ENCODE measurements around the gene KCNJ6. TPM values are rescaled to one million over a fixed set of nuclear protein-coding genes. Genes with fewer than 3 reads are reported as not detected.

Gene KCNJ6
- polyA plus RNA-seq, 1 of the 3 experiments (the other 2 are of a cell fraction): not detected

- Histone ChIP-seq H2AFZ (ENCODE audit: low read depth) (no peak overlapping the region), H3F3A (replicated peaks; ENCODE audit: insufficient read depth) (no peaks in the 10 kb centered on the region), H3K79me2 (ENCODE audit: insufficient read depth) (no peaks in the 10 kb centered on the region), H3K9ac (no peak overlapping the region), H3K27me3 (ENCODE audit: insufficient read depth) (no peaks in the 10 kb centered on the region), H3K27ac (ENCODE audit: low read depth in 2 of 2, low read length in 1 of 2) (no peak overlapping the region), H3K9me2 (no peaks in the 10 kb centered on the region), H3K4me1 (ENCODE audit: control insufficient read depth in 1 of 2, insufficient read depth in 2 of 2, low read depth in 1 of 2, low read length in 1 of 2) (no peaks in the 10 kb centered on the region), H3K4me3 (ENCODE audit: low read depth in 2 of 2, low read length in 1 of 2) (no peak overlapping the region), H3K9me3 (no peaks in the 10 kb centered on the region), H3K36me3 (replicated peaks in 1 of 2; ENCODE audit: control insufficient read depth in 1 of 2, insufficient read depth in 2 of 2, low read length in 1 of 2) (no peaks in the 10 kb centered on the region), H3K4me2 (no peak overlapping the region), H4K20me1 (ENCODE audit: insufficient read depth) (no peaks in the 10 kb centered on the region)
- ChIA-PET POLR2A (no interaction called here), CTCF (no interaction called here)
- no peak for DNase-seq
- no peak for TF ChIP-seq RXRA (IDR thresholded peaks at IDR 0.05; ENCODE audit: borderline replicate concordance, low read depth)
- WGBS (ENCODE audit: low lambda C conversion rate): 3% methylated on average over 4 of the region's 4 CpGs
These were observed 23.0 kb upstream of the KCNJ6 start for GRCh38 chr21:37939251-37939650.

- 24% methylated on average over 9 of the region's 9 CpGs for WGBS (ENCODE audit: low lambda C conversion rate)
- no peaks in the 10 kb centered on the region for H3K79me2 ChIP-seq (ENCODE audit: insufficient read depth)
These were observed 21.4 kb upstream of the KCNJ6 start for GRCh38 chr21:37937668-37938067.

More at GRCh38 chr21:37937668-37938067, 21.4 kb upstream of the KCNJ6 start:
- Histone ChIP-seq H4K20me1 (ENCODE audit: insufficient read depth) (no peaks in the 10 kb centered on the region), H3K27me3 (ENCODE audit: insufficient read depth) (no peaks in the 10 kb centered on the region), H3K4me2 (no peak overlapping the region), H3K9ac (no peak overlapping the region), H3K4me1 (ENCODE audit: control insufficient read depth in 1 of 2, insufficient read depth in 2 of 2, low read depth in 1 of 2, low read length in 1 of 2) (no peaks in the 10 kb centered on the region), H2AFZ (ENCODE audit: low read depth) (no peak overlapping the region), H3K36me3 (replicated peaks in 1 of 2; ENCODE audit: control insufficient read depth in 1 of 2, insufficient read depth in 2 of 2, low read length in 1 of 2) (no peaks in the 10 kb centered on the region), H3F3A (replicated peaks; ENCODE audit: insufficient read depth) (no peaks in the 10 kb centered on the region), H3K27ac (ENCODE audit: low read depth in 2 of 2, low read length in 1 of 2) (no peak overlapping the region), H3K9me2 (no peaks in the 10 kb centered on the region), H3K4me3 (ENCODE audit: low read depth in 2 of 2, low read length in 1 of 2) (no peak overlapping the region), H3K9me3 (no peaks in the 10 kb centered on the region)
- TF ChIP-seq TCF12 (IDR thresholded peaks at IDR 0.05) (no peak), RFX5 (IDR thresholded peaks at IDR 0.05; ENCODE audit: low read length) (no peak), POLR2AphosphoS5 (IDR thresholded peaks at IDR 0.05; ENCODE audit: low read depth, low read length) (no peak), SMC3 (IDR thresholded peaks at IDR 0.05; ENCODE audit: low read depth, low read length) (no peak), TEAD4 (IDR thresholded peaks at IDR 0.05; ENCODE audit: borderline replicate concordance, insufficient read depth) (no peak), FOXJ3 (CRISPR knock-in tag; IDR thresholded peaks at IDR 0.05) (no peak), ELF1 (IDR thresholded peaks at IDR 0.05) (no peak), FOSL2 (IDR thresholded peaks at IDR 0.05; ENCODE audit: borderline replicate concordance, low read depth) (no peak), EP300 (IDR thresholded peaks at IDR 0.05; ENCODE audit: borderline replicate concordance in 1 of 2, low read depth in 1 of 2, low read length in 1 of 2) (no peak), YY1 (IDR thresholded peaks at IDR 0.05; ENCODE audit: low read depth) (no peak)
- TF ChIP-seq, protein P1, sequence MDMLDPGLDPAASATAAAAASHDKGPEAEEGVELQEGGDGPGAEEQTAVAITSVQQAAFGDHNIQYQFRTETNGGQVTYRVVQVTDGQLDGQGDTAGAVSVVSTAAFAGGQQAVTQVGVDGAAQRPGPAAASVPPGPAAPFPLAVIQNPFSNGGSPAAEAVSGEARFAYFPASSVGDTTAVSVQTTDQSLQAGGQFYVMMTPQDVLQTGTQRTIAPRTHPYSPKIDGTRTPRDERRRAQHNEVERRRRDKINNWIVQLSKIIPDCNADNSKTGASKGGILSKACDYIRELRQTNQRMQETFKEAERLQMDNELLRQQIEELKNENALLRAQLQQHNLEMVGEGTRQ (IDR thresholded peaks at IDR 0.05; ENCODE audit: borderline replicate concordance, low read depth, low read length): no peak
- TF ChIP-seq, protein P2, sequence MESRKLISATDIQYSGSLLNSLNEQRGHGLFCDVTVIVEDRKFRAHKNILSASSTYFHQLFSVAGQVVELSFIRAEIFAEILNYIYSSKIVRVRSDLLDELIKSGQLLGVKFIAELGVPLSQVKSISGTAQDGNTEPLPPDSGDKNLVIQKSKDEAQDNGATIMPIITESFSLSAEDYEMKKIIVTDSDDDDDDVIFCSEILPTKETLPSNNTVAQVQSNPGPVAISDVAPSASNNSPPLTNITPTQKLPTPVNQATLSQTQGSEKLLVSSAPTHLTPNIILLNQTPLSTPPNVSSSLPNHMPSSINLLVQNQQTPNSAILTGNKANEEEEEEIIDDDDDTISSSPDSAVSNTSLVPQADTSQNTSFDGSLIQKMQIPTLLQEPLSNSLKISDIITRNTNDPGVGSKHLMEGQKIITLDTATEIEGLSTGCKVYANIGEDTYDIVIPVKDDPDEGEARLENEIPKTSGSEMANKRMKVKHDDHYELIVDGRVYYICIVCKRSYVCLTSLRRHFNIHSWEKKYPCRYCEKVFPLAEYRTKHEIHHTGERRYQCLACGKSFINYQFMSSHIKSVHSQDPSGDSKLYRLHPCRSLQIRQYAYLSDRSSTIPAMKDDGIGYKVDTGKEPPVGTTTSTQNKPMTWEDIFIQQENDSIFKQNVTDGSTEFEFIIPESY (IDR thresholded peaks at IDR 0.05; ENCODE audit: borderline replicate concordance, low read depth): no peak
- ChIA-PET POLR2A (no interaction called here), CTCF (interaction anchor here (1.5 to 1.6 kb wide), 2 partner anchors 21 to 189 kb away, joined by 4 read pairs; partner anchors contain the start of gene KCNJ6)
- DNase-seq: no peak
